Ishikawa (cell line): ENCODE measurements around the gene HECTD2.
A peak's percentile ranks its signal among the peaks of the same experiment; 100 is the strongest.

Source experiments
- CEBPB ChIP-seq: IDR thresholded peaks from 2 replicates; pipeline ENCODE4 v1.6.1; 2012
- CREB1 ChIP-seq: IDR thresholded peaks from 2 replicates; pipeline ENCODE4 v1.6.1; 2012; ENCODE audit warnings: low read depth
- EGR1 ChIP-seq: IDR thresholded peaks from 2 replicates; pipeline ENCODE4 v1.6.1; 2012
- EP300 ChIP-seq: IDR thresholded peaks from 2 replicates; pipeline ENCODE4 v1.6.1; 2012; ENCODE audit warnings: borderline replicate concordance
- FOXM1 ChIP-seq: IDR thresholded peaks from 2 replicates; pipeline ENCODE4 v1.6.1; 2012; ENCODE audit warnings: low read depth, borderline replicate concordance
- NFIC ChIP-seq: IDR thresholded peaks from 2 replicates; pipeline ENCODE4 v1.6.1; 2012
- RAD21 ChIP-seq: IDR thresholded peaks from 2 replicates; pipeline ENCODE4 v1.6.1; 2012; ENCODE audit warnings: low read depth
- TAF1 ChIP-seq: IDR thresholded peaks from 2 replicates; pipeline ENCODE4 v1.6.1; 2012; ENCODE audit warnings: low read depth, mild to moderate bottlenecking
- TCF12 ChIP-seq: IDR thresholded peaks from 2 replicates; pipeline ENCODE4 v1.6.1; 2012; ENCODE audit warnings: low read depth
- TEAD4 ChIP-seq: IDR thresholded peaks from 2 replicates; pipeline ENCODE4 v1.6.1; 2012
- ZBTB7A ChIP-seq: IDR thresholded peaks from 2 replicates; pipeline ENCODE4 v1.6.1; 2012; ENCODE audit warnings: low read depth
- TF ChIP-seq, protein P1 (sequence below): IDR thresholded peaks from 2 replicates; pipeline ENCODE4 v1.6.1; 2012
- TF ChIP-seq, protein P2 (sequence below): IDR thresholded peaks from 2 replicates; pipeline ENCODE4 v1.6.1; 2012
- TF ChIP-seq, protein P3 (sequence below): IDR thresholded peaks from 2 replicates; pipeline ENCODE4 v1.6.1; 2012; ENCODE audit warnings: low read depth, mild to moderate bottlenecking

Gene HECTD2

DNA sequence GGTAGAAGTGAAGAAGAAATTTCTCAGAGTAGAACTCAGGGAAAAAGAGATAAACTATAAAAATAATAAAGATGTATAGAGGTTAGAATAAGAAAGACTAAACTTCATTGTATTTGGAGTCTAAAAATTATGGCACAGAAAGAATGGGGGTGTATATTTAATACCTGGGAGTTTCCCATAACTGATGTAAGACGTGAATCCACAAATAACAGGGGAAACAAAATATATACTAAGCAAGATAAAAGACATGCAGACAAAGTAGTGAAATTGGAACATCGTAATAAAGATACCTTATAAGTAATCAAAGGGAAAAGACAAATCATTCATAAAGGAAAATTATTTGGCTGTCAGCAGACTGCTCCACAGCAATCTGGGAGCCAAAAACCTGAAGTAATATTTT is 62.8 kb downstream of the HECTD2 start:
- TF ChIP-seq, protein P1, sequence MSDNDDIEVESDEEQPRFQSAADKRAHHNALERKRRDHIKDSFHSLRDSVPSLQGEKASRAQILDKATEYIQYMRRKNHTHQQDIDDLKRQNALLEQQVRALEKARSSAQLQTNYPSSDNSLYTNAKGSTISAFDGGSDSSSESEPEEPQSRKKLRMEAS, result no peak
- TF ChIP-seq TCF12 (no peak), FOXM1 (no peak), CREB1 (no peak)

DNA sequence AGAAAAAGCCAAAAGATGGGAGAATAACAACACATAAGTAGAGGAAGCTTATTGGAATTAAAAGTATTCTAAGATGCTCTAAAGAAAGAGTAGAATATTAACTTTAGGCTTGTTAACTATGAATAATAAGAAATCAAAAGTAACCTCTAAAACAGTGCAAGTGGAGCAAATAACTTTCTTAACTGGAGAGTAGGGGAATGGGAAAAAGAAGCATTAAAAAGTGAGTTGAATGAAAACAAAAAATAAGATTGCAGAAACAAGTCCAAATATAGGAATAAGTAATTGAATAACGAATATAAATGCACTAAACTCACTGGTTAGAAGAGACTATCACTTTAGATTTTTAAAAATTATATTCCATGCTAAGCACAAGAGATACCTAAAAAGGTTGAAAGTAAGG is 63.9 kb downstream of the HECTD2 start:
- TF ChIP-seq TEAD4, result no peak
- TF ChIP-seq, protein P2, sequence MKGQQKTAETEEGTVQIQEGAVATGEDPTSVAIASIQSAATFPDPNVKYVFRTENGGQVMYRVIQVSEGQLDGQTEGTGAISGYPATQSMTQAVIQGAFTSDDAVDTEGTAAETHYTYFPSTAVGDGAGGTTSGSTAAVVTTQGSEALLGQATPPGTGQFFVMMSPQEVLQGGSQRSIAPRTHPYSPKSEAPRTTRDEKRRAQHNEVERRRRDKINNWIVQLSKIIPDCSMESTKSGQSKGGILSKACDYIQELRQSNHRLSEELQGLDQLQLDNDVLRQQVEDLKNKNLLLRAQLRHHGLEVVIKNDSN, result no peak
- TF ChIP-seq, protein P3, sequence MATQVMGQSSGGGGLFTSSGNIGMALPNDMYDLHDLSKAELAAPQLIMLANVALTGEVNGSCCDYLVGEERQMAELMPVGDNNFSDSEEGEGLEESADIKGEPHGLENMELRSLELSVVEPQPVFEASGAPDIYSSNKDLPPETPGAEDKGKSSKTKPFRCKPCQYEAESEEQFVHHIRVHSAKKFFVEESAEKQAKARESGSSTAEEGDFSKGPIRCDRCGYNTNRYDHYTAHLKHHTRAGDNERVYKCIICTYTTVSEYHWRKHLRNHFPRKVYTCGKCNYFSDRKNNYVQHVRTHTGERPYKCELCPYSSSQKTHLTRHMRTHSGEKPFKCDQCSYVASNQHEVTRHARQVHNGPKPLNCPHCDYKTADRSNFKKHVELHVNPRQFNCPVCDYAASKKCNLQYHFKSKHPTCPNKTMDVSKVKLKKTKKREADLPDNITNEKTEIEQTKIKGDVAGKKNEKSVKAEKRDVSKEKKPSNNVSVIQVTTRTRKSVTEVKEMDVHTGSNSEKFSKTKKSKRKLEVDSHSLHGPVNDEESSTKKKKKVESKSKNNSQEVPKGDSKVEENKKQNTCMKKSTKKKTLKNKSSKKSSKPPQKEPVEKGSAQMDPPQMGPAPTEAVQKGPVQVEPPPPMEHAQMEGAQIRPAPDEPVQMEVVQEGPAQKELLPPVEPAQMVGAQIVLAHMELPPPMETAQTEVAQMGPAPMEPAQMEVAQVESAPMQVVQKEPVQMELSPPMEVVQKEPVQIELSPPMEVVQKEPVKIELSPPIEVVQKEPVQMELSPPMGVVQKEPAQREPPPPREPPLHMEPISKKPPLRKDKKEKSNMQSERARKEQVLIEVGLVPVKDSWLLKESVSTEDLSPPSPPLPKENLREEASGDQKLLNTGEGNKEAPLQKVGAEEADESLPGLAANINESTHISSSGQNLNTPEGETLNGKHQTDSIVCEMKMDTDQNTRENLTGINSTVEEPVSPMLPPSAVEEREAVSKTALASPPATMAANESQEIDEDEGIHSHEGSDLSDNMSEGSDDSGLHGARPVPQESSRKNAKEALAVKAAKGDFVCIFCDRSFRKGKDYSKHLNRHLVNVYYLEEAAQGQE, result no peak
- no peak for TF ChIP-seq ZBTB7A

DNA sequence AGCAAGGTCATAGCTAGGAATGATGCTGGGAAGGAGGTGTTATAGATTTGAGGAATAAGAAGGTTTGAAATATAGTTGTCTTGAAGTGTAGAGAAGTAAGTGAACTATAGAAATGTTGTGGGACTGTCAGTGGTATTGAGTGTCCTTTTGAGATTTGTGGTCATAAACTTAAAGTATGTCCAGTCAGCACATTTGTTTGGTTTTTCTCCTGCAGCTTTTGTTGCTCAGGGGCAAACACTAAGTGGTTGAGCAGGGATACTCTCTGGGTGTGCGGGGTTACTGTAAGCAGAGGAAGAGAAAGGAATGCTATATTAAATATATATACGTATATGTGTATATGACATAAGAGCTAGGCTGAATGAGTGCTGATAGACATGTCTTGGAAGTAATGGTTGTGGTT is 67.1 kb downstream of the HECTD2 start:
- TF ChIP-seq CREB1, result no peak
- TF ChIP-seq, protein P3, result no peak
- TF ChIP-seq FOXM1, result no peak
- TF ChIP-seq NFIC, result no peak
- TF ChIP-seq TCF12, result no peak
- TF ChIP-seq RAD21, result no peak

DNA sequence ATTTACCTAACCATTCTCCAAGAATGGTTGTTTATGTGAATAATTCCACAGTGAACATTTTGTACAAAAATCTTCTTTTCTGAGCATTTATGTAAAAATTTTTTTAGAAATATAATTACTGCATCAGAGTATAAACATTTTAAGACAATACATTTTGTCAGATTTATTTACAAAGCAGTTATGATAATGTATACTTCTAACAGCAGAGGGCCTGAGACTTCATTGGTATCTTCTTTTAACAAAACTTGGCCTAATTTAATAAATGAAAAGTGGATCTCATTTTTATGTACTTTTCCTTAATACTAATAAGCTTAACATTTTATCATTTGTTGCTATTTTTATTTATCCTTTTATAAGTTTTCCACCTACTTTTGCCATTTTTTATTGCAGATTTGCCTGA is 69.4 kb downstream of the HECTD2 start:
- no peak for TF ChIP-seq ZBTB7A
- no peak for TF ChIP-seq TAF1
- no peak for TF ChIP-seq RAD21
- TF ChIP-seq TEAD4, result no peak

DNA sequence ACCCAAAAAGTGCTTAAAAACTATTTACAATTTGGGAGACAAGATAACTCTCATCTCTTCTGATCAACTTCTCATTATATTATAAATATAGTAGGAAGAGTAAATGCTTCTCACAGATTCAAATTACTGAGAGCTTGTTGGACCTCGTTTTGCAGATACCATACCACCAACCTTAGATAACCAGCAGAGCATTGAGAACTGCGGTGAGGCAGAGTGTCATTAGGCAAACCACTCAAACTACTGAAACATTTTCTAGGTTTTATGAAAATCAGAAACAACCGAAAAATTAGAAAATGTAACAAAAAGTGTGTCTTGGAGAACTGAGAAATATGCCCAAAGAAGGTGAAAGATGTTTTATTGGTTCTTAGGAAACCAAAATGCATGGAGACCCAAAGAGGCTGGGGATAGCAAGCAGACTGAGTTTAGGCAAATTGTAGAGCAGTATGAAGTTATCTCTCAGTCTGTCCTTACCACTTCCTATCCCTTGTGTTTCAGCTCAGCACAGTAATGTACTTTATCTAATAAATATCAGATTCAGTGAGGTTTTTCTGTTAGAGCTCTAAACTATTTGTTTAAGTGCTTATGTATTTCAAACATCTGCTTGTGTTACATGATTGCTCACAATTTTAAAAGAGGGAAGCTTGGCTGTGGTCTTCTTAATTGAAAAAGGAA is 77.9 kb downstream of the HECTD2 start:
- TF ChIP-seq NFIC (no peak), CREB1 (no peak), RAD21 (no peak), EGR1 (no peak), TAF1 (no peak), CEBPB (no peak), TCF12 (no peak)
- TF ChIP-seq, protein P3, result no peak
- TF ChIP-seq, protein P2, result no peak

DNA sequence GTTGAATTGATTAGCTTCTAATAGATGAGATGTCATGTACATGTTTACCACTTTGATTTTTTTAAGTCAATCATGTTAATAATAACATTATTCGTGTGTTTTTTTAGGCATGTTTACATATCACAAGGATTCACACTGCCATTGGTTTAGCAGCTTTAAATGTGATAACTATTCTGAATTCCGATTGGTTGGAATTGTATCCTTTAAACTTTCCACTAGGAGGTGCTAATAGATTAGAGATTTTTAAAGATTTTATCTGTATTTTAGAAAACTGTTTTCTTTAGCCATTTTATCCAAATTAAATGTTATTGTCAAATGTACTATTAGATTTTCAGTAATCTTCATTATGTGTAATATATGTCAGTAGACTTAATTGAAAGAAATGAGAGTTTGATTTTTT is 83.2 kb downstream of the HECTD2 start:
- TF ChIP-seq FOXM1 (peak; percentile 28; the same call in 1 of the 2 replicates), TCF12 (no peak), TAF1 (no peak), EP300 (no peak), RAD21 (peak; percentile 47; the same call in 1 of the 2 replicates)
- TF ChIP-seq, protein P1, result no peak
- TF ChIP-seq, protein P3, result no peak
